HG03457 (cell line): ENCODE results near the gene MB21D2.
"Not testable (repeated sequence)": the region's sequence is repeated elsewhere in the genome, so short reads cannot be mapped to it uniquely, and the experiment has no call there.

ENCODE experiments used
- ATAC-seq: cut with Tn5 transposase; IDR thresholded peaks from one replicate; pipeline ENCODE4 v1.9.1; 2021; ENCODE audit warnings: moderate number of reproducible peaks; ENCODE audit not compliant: unreplicated experiment

Gene MB21D2

GRCh38 chr3:192812743-192813383 is 104.8 kb downstream of the MB21D2 start:
- no peak for ATAC-seq

GRCh38 chr3:192805711-192806110 is 111.9 kb downstream of the MB21D2 start:
- no peak for ATAC-seq

- ATAC-seq = no peak
These were observed 113.2 kb downstream of the MB21D2 start for GRCh38 chr3:192804502-192804901.

GRCh38 chr3:192802957-192803899 is 114.4 kb downstream of the MB21D2 start:
- ATAC-seq = no peak

GRCh38 chr3:192801985-192802384 is 115.7 kb downstream of the MB21D2 start:
- ATAC-seq = no peak

GRCh38 chr3:192799721-192800120 is 117.9 kb downstream of the MB21D2 start:
- no peak for ATAC-seq

- ATAC-seq = no peak
These were observed 122.6 kb downstream of the MB21D2 start for GRCh38 chr3:192795021-192795420.

GRCh38 chr3:192794216-192794615 is 123.4 kb downstream of the MB21D2 start:
- no peak for ATAC-seq

- not testable (repeated sequence) for ATAC-seq
These were observed 128.7 kb downstream of the MB21D2 start for GRCh38 chr3:192788816-192789515.

- ATAC-seq = no peak
These were observed 139.1 kb downstream of the MB21D2 start for GRCh38 chr3:192778508-192778907.

- ATAC-seq = not testable (repeated sequence)
These were observed 143.3 kb downstream of the MB21D2 start for GRCh38 chr3:192774341-192774740.

- ATAC-seq = no peak
These were observed 145.3 kb downstream of the MB21D2 start for GRCh38 chr3:192772240-192772894.

- no peak for ATAC-seq
These were observed 159.0 kb downstream of the MB21D2 start for GRCh38 chr3:192758654-192759053.

- no peak for ATAC-seq
These were observed 166.5 kb downstream of the MB21D2 start for GRCh38 chr3:192751148-192751547.

- no peak for ATAC-seq
These were observed 167.5 kb downstream of the MB21D2 start for GRCh38 chr3:192750201-192750600.

- no peak for ATAC-seq
These were observed 169.9 kb downstream of the MB21D2 start for GRCh38 chr3:192747746-192748145.

- ATAC-seq = no peak
These were observed 170.5 kb downstream of the MB21D2 start for GRCh38 chr3:192747145-192747544.
